Fibroblast of lung (primary cell): Measurements from ENCODE around the gene FITM2.
"Not testable (repeated sequence)": the region's sequence is repeated elsewhere in the genome, so short reads cannot be mapped to it uniquely, and the experiment has no call there.

ENCODE experiments used
- EZH2 ChIP-seq: IDR thresholded peaks from 2 replicates; pipeline ENCODE4 v1.5.1; 2012; ENCODE audit warnings: low read length, control low read depth, mild to moderate bottlenecking; ENCODE audit errors: missing control alignments
- TF ChIP-seq, protein P1 (sequence below), 2 donors: IDR thresholded peaks in 1 of 2; conservative IDR thresholded peaks in 1 of 2; 1 replicate in 1 of 2; 2 replicates in 1 of 2; pipeline ENCODE4 v1.5.1; 2011 to 2012; ENCODE audit warnings: low read length in 2 of 2, control low read depth in 1 of 2, inconsistent platforms in 1 of 2, low read depth in 1 of 2, mild to moderate bottlenecking in 1 of 2

DNA sequence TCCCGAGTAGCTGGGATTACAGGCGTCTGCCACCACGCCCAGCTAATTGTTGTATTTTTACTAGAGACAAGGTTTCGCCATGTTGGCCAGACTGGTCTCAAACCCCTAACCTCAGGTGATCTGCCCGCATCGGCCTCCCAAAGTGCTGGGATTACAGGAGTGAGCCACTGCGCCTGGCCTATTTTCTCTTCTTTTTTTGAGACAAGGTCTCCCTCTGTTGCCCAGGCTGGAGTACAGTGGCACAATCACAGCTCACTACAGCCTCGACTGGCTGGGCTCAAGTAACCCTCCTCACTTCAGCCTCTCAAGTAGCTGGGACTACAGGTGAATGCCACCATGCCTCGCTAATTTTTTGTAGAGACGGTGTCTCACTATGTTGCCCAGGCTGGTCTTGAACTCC lies 34.9 kb upstream of the FITM2 start:
- TF ChIP-seq, protein P1, sequence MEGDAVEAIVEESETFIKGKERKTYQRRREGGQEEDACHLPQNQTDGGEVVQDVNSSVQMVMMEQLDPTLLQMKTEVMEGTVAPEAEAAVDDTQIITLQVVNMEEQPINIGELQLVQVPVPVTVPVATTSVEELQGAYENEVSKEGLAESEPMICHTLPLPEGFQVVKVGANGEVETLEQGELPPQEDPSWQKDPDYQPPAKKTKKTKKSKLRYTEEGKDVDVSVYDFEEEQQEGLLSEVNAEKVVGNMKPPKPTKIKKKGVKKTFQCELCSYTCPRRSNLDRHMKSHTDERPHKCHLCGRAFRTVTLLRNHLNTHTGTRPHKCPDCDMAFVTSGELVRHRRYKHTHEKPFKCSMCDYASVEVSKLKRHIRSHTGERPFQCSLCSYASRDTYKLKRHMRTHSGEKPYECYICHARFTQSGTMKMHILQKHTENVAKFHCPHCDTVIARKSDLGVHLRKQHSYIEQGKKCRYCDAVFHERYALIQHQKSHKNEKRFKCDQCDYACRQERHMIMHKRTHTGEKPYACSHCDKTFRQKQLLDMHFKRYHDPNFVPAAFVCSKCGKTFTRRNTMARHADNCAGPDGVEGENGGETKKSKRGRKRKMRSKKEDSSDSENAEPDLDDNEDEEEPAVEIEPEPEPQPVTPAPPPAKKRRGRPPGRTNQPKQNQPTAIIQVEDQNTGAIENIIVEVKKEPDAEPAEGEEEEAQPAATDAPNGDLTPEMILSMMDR (conservative IDR thresholded peaks at IDR 0.05 in 1 of 2, IDR thresholded peaks at IDR 0.05 in 1 of 2; ENCODE audit: low read depth in 1 of 2, low read length in 2 of 2), result not testable (repeated sequence)
- TF ChIP-seq EZH2, result not testable (repeated sequence)
